Measurements from ENCODE around the gene CCM2L. TPM values are rescaled to one million over a fixed set of nuclear protein-coding genes. Genes with fewer than 3 reads are reported as not detected.

The CCM2L gene
- total and polyA plus RNA-seq, 2 experiments from 2014 or later = 4.9 to 13.3 TPM

DNA sequence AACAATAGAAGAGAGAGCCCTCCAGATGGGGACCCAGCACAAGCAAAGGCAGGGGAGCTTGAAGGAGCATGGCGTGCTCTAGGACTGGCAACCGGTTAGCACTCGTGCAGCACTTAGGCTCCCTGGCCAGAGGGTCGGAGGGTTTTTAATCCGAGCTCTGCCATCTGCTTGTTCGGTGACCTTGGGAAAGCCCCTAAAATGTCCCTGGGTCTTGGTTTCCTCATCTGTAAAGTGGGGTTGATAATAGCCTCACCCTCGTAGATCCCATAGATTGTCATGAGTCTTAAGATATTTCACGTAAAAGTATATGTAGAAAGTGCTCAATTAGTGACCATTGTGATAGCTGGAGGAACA is 25.2 kb downstream of the CCM2L start:
- Histone ChIP-seq H3K79me2 (replicated peaks; ENCODE audit: insufficient read depth) (no peaks in the 10 kb centered on the region), H3K36me3 (ENCODE audit: insufficient read depth) (no peaks in the 10 kb centered on the region), H2AFZ (no peak overlapping the region), H3K27me3 (ENCODE audit: insufficient read depth) (peaks cover 6% of the 10 kb centered on the region), H3K27ac (ENCODE audit: low read depth) (no peak overlapping the region), H3K9me2 (ENCODE audit: insufficient read depth) (no peaks in the 10 kb centered on the region), H3K4me1 (ENCODE audit: insufficient read depth) (peaks cover 12% of the 10 kb centered on the region), H3K4me3 (no peak overlapping the region), H4K20me1 (replicated peaks; ENCODE audit: insufficient read depth) (0 out of 2 replicates have a peak, but pooled peaks cover 5% of the 10 kb centered on the region), H3F3A (replicated peaks; ENCODE audit: low read depth) (peaks cover under 1% of the 10 kb centered on the region), H3K4me2 (no peak overlapping the region)
- Mint-ChIP-seq H3K27ac (no peak overlapping the region), H3K4me1 (peaks cover 20% of the 10 kb centered on the region), H3K4me3 (no peak overlapping the region), H3K9me3 (peaks cover 18% of the 10 kb centered on the region), H3K27me3 (ENCODE audit: insufficient read depth, low read depth, poor library complexity) (peaks cover 5% of the 10 kb centered on the region), H3K36me3 (ENCODE audit: low read depth) (no peaks in the 10 kb centered on the region; the same call in 1 of the 3 replicates)
- no peak for TF ChIP-seq EZH2phosphoT487 (IDR thresholded peaks at IDR 0.05; ENCODE audit: unreplicated experiment)
- TF ChIP-seq NANOG (IDR thresholded peaks at IDR 0.05; ENCODE audit: borderline replicate concordance) = no peak
- no peak for TF ChIP-seq JUNB (IDR thresholded peaks at IDR 0.05; ENCODE audit: unreplicated experiment)
- TF ChIP-seq ZNF331 (CRISPR knock-in tag; IDR thresholded peaks at IDR 0.05; ENCODE audit: low read depth) = no peak
- no peak for TF ChIP-seq CTCF (conservative IDR thresholded peaks at IDR 0.05; ENCODE audit: low read depth in 2 of 2)
- TF ChIP-seq CREB1 (CRISPR knock-in tag; IDR thresholded peaks at IDR 0.05; ENCODE audit: low read depth) = no peak
- no peak for TF ChIP-seq POLR2AphosphoS5 (IDR thresholded peaks at IDR 0.05; ENCODE audit: low read depth)
- TF ChIP-seq ZNF114 (CRISPR knock-in tag; IDR thresholded peaks at IDR 0.05) = no peak
- TF ChIP-seq, protein P1, sequence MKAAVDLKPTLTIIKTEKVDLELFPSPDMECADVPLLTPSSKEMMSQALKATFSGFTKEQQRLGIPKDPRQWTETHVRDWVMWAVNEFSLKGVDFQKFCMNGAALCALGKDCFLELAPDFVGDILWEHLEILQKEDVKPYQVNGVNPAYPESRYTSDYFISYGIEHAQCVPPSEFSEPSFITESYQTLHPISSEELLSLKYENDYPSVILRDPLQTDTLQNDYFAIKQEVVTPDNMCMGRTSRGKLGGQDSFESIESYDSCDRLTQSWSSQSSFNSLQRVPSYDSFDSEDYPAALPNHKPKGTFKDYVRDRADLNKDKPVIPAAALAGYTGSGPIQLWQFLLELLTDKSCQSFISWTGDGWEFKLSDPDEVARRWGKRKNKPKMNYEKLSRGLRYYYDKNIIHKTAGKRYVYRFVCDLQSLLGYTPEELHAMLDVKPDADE (IDR thresholded peaks at IDR 0.05) = no peak
- ATAC-seq (no peak), DNase-seq (ENCODE audit: low spot score) (no peak)

DNA sequence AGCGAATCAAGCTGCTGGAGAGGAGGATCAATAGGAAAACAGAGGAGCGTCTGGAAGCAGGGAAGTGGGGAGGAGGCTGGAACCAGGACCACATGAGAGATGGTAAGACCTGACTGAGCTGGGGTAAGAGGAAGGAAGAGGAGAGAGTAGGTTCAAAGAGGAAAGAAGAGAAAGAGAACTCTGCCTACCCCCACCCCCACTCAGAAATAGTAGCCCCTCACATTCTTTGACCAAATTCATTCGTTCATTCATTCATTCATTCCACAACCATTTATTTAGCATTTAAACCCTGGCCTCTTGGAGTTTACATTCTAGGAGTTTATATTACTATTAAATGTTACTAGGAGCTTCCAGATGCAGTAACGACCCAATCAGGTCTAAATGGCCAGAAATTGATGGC is 26.0 kb downstream of the CCM2L start:
- H4K20me1 ChIP-seq (replicated peaks; ENCODE audit: insufficient read depth) = 0 out of 2 replicates have a peak, but pooled peaks cover 2% of the 10 kb centered on the region
- H3K4me1 ChIP-seq (ENCODE audit: insufficient read depth) = peaks cover 18% of the 10 kb centered on the region
- no peak overlapping the region for H3K4me3 Mint-ChIP-seq
- no peak overlapping the region for H2AFZ ChIP-seq
- DNase-seq (ENCODE audit: low spot score) = no peak
- peaks cover 3% of the 10 kb centered on the region; the same call in 1 of the 2 replicates for H3F3A ChIP-seq (replicated peaks; ENCODE audit: low read depth)
- no peaks in the 10 kb centered on the region for H3K36me3 ChIP-seq (ENCODE audit: insufficient read depth)
- H3K36me3 Mint-ChIP-seq (ENCODE audit: low read depth) = no peaks in the 10 kb centered on the region; the same call in 1 of the 3 replicates
- ATAC-seq = no peak
- peaks cover 22% of the 10 kb centered on the region for H3K9me3 Mint-ChIP-seq
- H3K27ac Mint-ChIP-seq = no peak overlapping the region
- H3K9me2 ChIP-seq (ENCODE audit: insufficient read depth) = no peaks in the 10 kb centered on the region
- peaks cover 5% of the 10 kb centered on the region for H3K27me3 Mint-ChIP-seq (ENCODE audit: insufficient read depth, low read depth, poor library complexity)
- no peaks in the 10 kb centered on the region for H3K79me2 ChIP-seq (replicated peaks; ENCODE audit: insufficient read depth)
- no peak overlapping the region for H3K27ac ChIP-seq (ENCODE audit: low read depth)
- peaks cover 26% of the 10 kb centered on the region for H3K4me1 Mint-ChIP-seq
- H3K27me3 ChIP-seq (ENCODE audit: insufficient read depth) = no peaks in the 10 kb centered on the region
- no peak overlapping the region for H3K4me2 ChIP-seq
- no peak overlapping the region for H3K4me3 ChIP-seq
- TF ChIP-seq CREB1 (CRISPR knock-in tag; IDR thresholded peaks at IDR 0.05; ENCODE audit: low read depth) (no peak), JUNB (IDR thresholded peaks at IDR 0.05; ENCODE audit: unreplicated experiment) (no peak), STAT1 (IDR thresholded peaks at IDR 0.05; ENCODE audit: unreplicated experiment) (no peak), POLR2AphosphoS5 (IDR thresholded peaks at IDR 0.05; ENCODE audit: low read depth) (no peak), CTCF (conservative IDR thresholded peaks at IDR 0.05; ENCODE audit: low read depth in 2 of 2) (no peak), EZH2 (IDR thresholded peaks at IDR 0.05; ENCODE audit: low read depth, unreplicated experiment) (no peak)
